Measurements from ENCODE around the gene USP40.

DNA sequence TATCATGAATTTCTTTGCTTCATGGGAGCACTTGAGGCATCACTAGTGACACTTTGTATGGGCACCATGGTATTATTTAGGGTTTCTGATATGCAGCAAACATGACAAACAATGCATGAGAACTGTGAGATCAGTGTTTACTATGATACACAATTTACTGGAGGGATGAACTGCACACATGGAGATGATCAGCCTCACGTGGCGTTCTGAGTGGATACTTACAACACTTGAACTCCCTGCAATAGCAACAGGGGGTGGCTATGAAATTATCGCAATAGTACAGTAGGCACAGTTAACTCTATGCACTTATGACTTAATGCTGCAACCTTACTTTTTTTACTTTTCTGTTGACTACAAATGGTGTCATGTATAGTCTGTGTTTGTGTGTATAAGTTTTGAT is 32.4 kb upstream of the USP40 start:
- no peak for TF ChIP-seq EP300 (IDR thresholded peaks at IDR 0.05; ENCODE audit: low read depth)
- TF ChIP-seq POLR2AphosphoS5 (IDR thresholded peaks at IDR 0.05), result no peak
